ENCODE results near the gene GRK4. TPM values are rescaled to one million over a fixed set of nuclear protein-coding genes. Genes with fewer than 3 reads are reported as not detected.

The GRK4 gene
- total and polyA plus RNA-seq, 2 of the 8 experiments (the other 6 are each of a cell fraction or from before 2014, with no cell fraction given): 0.77 to 1.8 TPM

GRCh38 chr4:3030566-3031356 lies 67.4 kb downstream of the GRK4 start:
- H3K4me1 ChIP-seq (replicated peaks in 1 of 4; ENCODE audit: control insufficient read depth in 3 of 4, insufficient read depth in 4 of 4, low read length in 3 of 4): no peaks in the 10 kb centered on the region
- H4K5ac ChIP-seq (ENCODE audit: insufficient read length, low read depth, low read length): no peak overlapping the region
- H3K14ac ChIP-seq (ENCODE audit: insufficient read length): no peak overlapping the region
- H3K79me2 ChIP-seq (ENCODE audit: control insufficient read depth in 1 of 2, insufficient read depth in 2 of 2, low read length in 2 of 2): no peaks in the 10 kb centered on the region
- H4K91ac ChIP-seq (replicated peaks; ENCODE audit: insufficient read length, low read length): no peak overlapping the region
- H3K27me3 ChIP-seq (replicated peaks in 1 of 4; ENCODE audit: control insufficient read depth in 3 of 4, extremely low read depth in 1 of 4, insufficient read depth in 3 of 4, low read length in 3 of 4): no peaks in the 10 kb centered on the region; a peak in 1 of 7 replicates
- H3K4ac ChIP-seq (replicated peaks; ENCODE audit: insufficient read length, low read depth, low read length): no peak overlapping the region
- H3K56ac ChIP-seq (replicated peaks; ENCODE audit: insufficient read length, low read depth, low read length): no peak overlapping the region
- no peak overlapping the region for H3K18ac ChIP-seq (ENCODE audit: extremely low read depth, low read length)
- no peaks in the 10 kb centered on the region for H3K36me3 ChIP-seq (ENCODE audit: control insufficient read depth in 2 of 4, insufficient read depth in 4 of 4, low read length in 3 of 4)
- no peak overlapping the region for H2BK12ac ChIP-seq (ENCODE audit: low read depth, low read length)
- 85% methylated on average over 18 of the region's 18 CpGs; no CpG with 5 or more reads in 1 of the 2 experiments for WGBS, 2 experiments (ENCODE audit: extremely low coverage in 1 of 2, insufficient coverage in 1 of 2, insufficient read length in 1 of 2, insufficient replicate concordance in 2 of 2, low coverage in 1 of 2, low lambda C conversion rate in 2 of 2, missing lambda C conversion rate in 1 of 2)
- no peak overlapping the region for H2AFZ ChIP-seq (ENCODE audit: low read length)
- ChIA-PET CTCF (ENCODE audit: partially characterized antibody) (interaction anchor here (1.4 to 4.1 kb wide), 4 partner anchors 9 to 53 kb away, joined by 4 to 19 read pairs (median 6); no protein-coding TSS in a partner anchor), POLR2A (ENCODE audit: partially characterized antibody) (no interaction called here)
- FAIRE-seq: no peak
- H3K23me2 ChIP-seq (ENCODE audit: low read depth, low read length): no peaks in the 10 kb centered on the region
- no peak overlapping the region for H3K9ac ChIP-seq (replicated peaks in 1 of 4; ENCODE audit: extremely low read depth in 1 of 4, low read depth in 3 of 4, low read length in 3 of 4)
- DNase-seq (ENCODE audit: low read depth in 1 of 2, low spot score in 2 of 2): no peak
- H3K4me2 ChIP-seq (ENCODE audit: insufficient read depth in 1 of 2, low read depth in 2 of 2, low read length in 2 of 2): no peak overlapping the region
- H3K9me3 ChIP-seq (ENCODE audit: insufficient read depth in 2 of 2, low read depth in 1 of 2, low read length in 1 of 2): no peaks in the 10 kb centered on the region
- no peak overlapping the region for H3K4me3 ChIP-seq (ENCODE audit: extremely low read depth in 1 of 4, insufficient read depth in 2 of 4, low read depth in 3 of 4, low read length in 4 of 4)
- H2AK5ac ChIP-seq (ENCODE audit: low read depth, low read length): no peak overlapping the region
- TF ChIP-seq POU5F1 (IDR thresholded peaks at IDR 0.05; ENCODE audit: low read depth, low read length) (no peak), POLR2AphosphoS5 (IDR thresholded peaks at IDR 0.05; ENCODE audit: low read depth, low read length) (no peak), POLR2A (IDR thresholded peaks at IDR 0.05; ENCODE audit: control extremely low read depth in 1 of 2, low read depth in 2 of 2, low read length in 2 of 2) (no peak), CBX5 (IDR thresholded peaks at IDR 0.05; ENCODE audit: low read depth, low read length) (no peak), GABPA (IDR thresholded peaks at IDR 0.05; ENCODE audit: borderline replicate concordance, insufficient read depth, low read length) (no peak), TAF7 (optimal IDR thresholded peaks at IDR 0.05; ENCODE audit: borderline replicate concordance, low read depth, low read length) (no peak), JUND (IDR thresholded peaks at IDR 0.05; ENCODE audit: low read length) (no peak), JUN (IDR thresholded peaks at IDR 0.05; ENCODE audit: low read depth, low read length) (no peak)
- TF ChIP-seq, protein P1, sequence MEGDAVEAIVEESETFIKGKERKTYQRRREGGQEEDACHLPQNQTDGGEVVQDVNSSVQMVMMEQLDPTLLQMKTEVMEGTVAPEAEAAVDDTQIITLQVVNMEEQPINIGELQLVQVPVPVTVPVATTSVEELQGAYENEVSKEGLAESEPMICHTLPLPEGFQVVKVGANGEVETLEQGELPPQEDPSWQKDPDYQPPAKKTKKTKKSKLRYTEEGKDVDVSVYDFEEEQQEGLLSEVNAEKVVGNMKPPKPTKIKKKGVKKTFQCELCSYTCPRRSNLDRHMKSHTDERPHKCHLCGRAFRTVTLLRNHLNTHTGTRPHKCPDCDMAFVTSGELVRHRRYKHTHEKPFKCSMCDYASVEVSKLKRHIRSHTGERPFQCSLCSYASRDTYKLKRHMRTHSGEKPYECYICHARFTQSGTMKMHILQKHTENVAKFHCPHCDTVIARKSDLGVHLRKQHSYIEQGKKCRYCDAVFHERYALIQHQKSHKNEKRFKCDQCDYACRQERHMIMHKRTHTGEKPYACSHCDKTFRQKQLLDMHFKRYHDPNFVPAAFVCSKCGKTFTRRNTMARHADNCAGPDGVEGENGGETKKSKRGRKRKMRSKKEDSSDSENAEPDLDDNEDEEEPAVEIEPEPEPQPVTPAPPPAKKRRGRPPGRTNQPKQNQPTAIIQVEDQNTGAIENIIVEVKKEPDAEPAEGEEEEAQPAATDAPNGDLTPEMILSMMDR (IDR thresholded peaks at IDR 0.05; ENCODE audit: control extremely low read depth in 1 of 3, insufficient read depth in 1 of 3, low read depth in 1 of 3, low read length in 3 of 3): no peak
- no peak overlapping the region for H2BK120ac ChIP-seq (replicated peaks; ENCODE audit: low read depth, low read length)
- H2BK15ac ChIP-seq (ENCODE audit: low read length): no peak overlapping the region
- H2BK20ac ChIP-seq (ENCODE audit: low read length): no peak overlapping the region
- no peak overlapping the region for H2BK5ac ChIP-seq (ENCODE audit: low read depth, low read length)
- no peak overlapping the region for H3K23ac ChIP-seq (ENCODE audit: insufficient read length)
- no peaks in the 10 kb centered on the region for H4K20me1 ChIP-seq (replicated peaks in 1 of 2; ENCODE audit: control insufficient read depth in 1 of 2, insufficient read depth in 2 of 2, low read length in 2 of 2)
- no peak overlapping the region for H3K27ac ChIP-seq (ENCODE audit: low read depth, low read length)
- no peak overlapping the region for H4K8ac ChIP-seq (ENCODE audit: extremely low read depth, insufficient read depth, low read length)
- H3K79me1 ChIP-seq (ENCODE audit: low read depth, low read length): no peaks in the 10 kb centered on the region
